ENCODE results near the gene THSD7A.

THSD7A gene

DNA sequence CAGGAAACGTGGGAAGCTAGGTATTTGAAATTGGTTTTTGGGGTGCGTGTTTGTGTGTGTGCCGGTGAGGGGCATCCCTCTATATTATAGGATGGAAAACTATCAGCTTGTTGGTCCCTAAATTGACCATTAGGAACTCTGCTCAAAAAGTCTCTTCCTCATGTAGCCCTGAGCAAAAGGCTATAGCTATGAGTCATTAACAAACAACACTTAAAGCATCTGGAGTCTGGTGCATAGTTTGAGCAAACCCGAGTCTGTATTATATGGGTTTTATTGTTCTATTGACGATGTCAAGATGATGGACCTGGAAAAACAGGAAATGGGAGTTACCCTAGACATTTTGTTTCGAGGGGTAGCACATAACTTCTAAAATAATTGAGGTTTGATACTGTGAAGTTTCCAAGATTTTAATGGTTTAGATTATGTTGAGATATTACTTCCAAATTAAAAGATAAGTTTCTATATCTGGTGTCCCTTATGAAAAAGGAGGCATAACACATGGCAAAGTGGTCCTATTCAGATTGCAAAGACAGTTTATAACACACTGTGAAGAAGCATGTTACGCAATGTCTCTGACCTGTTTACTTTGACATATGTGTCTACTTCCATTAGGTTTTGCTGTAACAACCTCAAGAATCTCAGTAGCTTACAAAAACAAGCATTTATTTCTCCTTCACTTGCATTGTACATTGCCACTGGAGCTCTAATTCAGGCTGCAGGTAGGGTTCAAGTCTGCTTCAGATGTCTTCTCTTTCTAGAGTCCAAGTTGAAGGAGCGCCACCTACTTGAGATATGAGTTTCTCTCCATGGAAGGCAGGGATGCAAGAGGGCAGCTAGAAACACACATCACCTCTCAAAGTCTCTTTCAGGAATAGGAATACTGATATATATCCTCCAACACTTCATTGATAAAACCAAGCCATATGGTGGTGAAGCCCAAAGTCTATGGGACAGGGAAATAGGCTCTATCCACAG lies 500.6 kb downstream of the THSD7A start:
- DNase-seq (ENCODE audit: low spot score), result no peak

DNA sequence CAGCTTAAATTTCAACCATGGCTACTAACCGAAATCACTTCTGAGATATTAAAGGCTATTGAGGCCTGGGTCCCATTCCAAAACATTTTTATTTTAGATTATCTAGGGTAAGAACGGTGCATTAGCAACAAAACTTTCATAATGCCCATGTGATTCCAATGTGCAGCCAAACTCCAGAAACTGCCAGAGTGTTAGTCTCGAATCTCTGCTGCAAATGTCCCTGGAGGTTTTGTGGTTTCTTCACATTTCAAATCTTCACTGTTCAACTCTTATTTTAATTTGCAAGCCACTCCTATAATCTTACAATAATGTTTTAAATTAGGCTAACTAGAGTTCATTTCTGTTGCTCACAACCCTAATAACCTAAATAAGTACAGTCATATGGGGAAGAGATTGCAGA lies 501.3 kb downstream of the THSD7A start:
- no peak for DNase-seq (ENCODE audit: low spot score)

DNA sequence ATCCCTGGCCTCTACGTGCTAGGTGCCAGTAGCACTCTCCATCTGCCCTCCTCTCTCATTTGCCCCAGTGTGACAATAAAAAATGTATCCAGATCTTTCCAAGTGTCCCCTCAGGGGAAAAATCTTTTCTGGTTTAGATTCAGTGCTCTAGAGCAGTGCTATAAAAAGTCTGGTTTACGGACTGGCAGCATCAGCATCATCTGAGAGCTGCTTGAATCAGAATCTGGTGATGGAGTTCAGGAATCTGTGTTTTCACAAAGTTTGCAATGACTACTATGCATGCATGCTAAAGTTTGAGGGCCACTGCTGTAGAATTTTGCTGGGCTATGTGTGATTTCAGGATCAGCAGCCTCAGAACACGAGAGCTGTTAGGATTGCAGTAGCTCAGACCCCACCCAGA lies 501.8 kb downstream of the THSD7A start:
- no peak for DNase-seq (ENCODE audit: low spot score)

DNA sequence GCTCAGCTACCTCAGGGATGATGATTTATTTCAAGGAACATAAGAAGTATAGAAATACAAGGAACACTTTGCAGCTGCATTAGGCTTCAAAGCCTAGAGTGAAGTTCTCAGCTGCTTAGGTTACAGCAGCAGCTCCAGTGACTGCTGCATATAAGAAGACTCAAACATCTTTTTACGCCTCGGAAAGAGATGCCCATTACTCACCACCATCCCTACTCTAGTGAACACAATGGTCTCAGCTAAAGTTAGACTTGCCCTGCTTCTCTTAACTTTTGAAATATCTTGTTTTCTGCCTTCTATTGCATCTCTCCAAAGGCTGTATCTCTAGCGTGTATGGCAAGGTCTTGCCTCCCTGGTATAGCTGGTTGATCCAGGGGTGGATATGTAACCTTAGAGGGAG lies 502.4 kb downstream of the THSD7A start:
- DNase-seq (ENCODE audit: low spot score), result no peak

DNA sequence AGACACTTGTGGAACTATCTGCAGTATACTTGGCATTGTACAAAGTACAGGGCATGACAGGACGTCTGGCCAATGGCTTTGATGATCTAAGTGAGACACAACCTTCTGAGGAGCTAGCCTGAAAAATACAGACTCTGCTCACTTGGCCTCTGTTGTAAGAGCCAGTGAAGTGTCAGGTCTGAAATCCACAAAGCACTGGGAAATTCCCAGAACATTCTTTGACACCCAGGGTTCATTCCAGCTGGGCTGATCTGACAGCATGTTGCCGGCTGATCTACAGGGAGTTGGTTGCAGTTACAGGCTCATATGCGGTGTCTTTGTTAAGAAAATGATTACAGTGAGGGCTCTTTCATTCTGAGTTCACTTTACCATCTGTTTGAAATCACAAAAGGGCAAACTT lies 503.7 kb downstream of the THSD7A start:
- DNase-seq (ENCODE audit: low spot score), result no peak

DNA sequence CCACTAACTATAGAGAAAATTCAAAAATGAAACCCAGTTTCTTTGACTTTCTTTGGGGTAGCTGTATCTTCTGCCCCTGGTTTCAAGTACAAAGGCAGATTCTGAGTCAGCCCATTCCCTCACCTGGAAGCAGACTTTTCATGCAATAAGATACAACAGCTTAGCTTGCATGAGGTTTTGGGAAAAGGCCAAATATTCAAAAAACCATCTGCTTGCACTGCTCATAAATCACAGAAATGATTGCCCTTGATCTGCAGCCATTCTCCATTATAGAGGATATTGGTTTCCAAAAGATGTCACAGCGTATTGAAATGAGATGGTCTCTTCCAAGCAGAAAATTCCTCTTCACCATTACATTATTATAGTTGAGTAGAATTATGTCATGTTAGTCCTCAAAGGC lies 504.4 kb downstream of the THSD7A start:
- no peak for DNase-seq (ENCODE audit: low spot score)

All from AG20443 (cell line).